Measurements from ENCODE around the gene MGLL.

The MGLL gene

DNA sequence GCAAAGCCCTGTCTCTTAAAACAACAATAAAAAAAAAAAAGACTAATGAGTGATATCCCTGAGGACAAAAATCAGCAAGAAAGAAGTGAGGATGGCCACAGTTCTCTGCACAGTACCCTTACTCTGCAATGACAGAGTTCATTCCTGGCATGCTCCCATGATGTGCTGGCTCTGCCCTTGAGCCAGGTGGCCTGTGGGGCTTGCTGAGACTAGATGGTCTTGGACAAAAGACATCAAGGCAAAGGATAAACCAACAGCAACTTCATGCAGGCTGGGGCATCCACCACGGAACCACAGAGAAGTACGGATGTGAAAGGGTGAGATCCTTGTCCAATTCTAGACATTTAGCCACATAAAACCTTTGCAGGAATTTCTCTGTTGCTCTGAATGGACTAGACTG is 12.7 kb downstream of the MGLL start:
- no peak for FAIRE-seq

DNA sequence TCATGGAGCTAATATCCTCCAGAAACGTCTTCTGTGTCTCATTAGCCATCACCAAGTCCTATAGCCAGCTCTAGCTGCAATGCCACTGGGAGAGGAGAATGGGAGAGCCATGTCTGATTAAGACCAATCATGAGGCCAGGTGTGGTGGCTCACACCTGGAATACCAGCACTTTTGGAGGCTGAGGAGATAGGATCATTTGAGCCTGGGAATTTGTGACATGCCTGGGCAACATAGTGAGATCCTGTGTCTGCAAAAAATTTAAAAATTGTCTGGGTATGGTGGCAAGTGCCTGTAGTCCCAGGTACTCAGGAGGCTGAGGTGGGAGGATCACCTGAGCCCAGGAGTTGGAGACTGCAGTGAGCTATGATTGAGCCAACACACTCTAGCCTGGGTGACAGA is 13.1 kb downstream of the MGLL start:
- FAIRE-seq, result no peak

DNA sequence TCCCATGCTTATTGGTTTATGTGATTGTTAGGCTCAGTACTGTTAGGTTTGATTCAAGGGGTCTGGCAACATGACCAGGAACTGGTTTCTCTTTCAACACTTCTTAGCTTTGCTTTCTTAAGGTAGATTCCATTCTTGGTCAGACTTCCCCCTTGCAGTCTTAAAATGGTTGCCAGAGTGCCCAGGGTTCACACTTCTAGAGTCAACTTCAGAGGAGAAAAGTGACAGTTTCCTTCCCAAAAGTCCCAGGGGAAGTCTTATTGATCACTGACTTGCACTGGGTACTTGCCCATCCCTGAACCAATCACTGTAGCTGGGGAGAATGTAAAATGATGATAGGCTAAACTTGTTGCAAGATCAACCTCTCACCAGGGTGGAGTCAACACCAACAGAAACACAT is 14.1 kb downstream of the MGLL start:
- FAIRE-seq, result no peak

GRCh38 chr3:127805026-127805753 is 17.1 kb downstream of the MGLL start:
- FAIRE-seq, result no peak

- no peak for FAIRE-seq
Observed at GRCh38 chr3:127804141-127804540, 18.2 kb downstream of the MGLL start.

- no peak for FAIRE-seq
Observed at GRCh38 chr3:127803619-127804018, 18.7 kb downstream of the MGLL start.

DNA sequence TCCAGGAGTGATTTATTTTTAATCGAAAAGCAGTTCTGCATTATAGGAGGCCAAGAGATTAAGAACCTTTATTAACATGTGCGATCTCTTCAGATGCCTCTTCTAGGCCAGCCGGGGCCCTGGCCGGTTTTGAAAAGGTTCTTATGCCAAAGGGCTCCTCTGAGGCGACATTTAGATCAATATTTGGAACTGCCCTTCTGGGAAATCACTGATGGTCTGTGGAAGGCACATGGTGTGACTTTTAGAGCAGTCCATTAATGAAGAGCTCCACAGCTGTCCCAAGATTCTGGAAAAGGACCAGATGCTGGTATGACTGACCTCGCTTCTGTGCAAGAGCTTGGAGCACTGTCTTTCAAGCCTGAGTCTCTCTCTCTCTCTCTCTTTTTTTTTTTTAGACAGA is 19.7 kb downstream of the MGLL start:
- FAIRE-seq, result no peak

DNA sequence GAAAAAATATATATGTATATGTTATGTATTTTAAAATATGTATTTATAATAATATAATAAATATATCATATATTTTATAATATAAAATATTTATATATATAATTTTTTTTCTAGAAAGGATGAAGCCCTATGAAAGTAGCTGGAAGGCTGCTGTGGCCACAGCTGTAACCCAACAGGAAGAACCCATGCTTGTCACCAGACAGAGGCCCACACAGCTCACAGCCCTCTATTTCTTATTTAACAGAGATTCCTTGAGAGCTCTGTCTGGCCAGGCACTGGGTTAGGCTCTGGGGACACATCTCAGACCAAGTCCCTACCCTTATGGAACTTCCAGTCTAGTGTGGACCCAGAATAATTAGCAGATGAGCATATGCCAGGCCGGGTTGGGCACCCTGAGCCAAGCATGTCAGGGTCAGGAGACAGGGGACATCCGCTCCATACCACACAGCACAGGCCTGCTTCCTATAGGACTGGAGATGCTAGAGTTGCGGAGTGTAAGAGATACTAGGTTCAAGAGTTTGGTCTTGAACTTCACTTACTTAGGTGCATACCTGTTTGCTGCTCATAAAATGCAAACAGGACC is 20.5 kb downstream of the MGLL start:
- FAIRE-seq, result no peak

DNA sequence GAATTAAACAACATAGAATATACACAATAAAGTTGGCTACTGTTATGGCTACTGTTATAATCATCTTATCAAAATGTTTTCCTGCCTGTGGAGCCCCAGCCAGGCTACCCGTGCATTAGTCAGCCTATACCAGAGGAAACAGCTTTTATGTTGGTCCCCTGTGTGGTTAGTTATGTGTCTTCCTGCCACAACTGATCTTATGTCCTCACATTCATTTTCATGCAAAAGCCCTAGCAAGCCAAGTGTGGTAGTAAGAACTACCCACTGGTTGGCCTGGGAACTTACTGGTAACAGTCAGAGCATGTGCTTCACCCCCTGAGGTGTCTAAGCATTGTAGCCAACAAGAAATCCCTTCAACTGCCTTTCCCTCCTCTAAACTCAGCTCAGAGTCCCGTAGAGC is 21.8 kb downstream of the MGLL start:
- FAIRE-seq, result no peak

GRCh38 chr3:127799476-127800222 is 22.7 kb downstream of the MGLL start:
- FAIRE-seq, result no peak

DNA sequence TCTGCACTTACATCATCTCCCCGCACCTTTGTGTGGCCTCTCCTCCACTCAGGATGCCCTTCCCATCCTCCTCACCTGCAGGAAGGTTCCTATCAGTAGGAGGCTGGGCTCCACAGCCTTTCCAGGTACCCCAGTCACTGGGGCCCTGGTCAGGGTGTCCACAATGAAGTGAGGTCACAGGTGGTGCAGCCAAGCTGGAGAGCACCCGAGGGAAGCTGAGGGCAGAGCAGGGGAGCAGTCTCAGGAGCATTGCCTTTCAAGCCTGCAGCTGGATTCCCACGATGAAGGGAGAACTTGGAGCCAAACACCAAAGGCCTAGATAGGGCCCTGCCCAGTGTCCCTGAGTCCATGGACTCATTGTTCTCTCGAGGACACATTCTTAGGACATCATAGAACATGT is 23.6 kb downstream of the MGLL start:
- no peak for FAIRE-seq

DNA sequence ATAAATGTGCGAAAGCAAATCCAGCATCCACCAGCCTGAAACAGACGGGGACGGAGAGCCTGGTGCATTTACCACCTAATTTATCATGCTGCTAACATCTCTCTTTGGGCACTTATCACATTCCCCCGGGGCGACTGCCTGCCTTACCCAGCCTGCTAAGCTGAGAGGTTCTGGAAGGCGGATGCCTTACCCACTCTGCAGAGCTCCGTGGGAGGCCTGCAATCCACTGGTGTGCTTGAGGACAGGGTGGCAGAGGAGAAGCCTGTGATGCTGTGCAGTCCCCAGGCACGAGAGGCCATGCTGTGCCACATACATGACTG is 25.5 kb downstream of the MGLL start:
- no peak for FAIRE-seq

DNA sequence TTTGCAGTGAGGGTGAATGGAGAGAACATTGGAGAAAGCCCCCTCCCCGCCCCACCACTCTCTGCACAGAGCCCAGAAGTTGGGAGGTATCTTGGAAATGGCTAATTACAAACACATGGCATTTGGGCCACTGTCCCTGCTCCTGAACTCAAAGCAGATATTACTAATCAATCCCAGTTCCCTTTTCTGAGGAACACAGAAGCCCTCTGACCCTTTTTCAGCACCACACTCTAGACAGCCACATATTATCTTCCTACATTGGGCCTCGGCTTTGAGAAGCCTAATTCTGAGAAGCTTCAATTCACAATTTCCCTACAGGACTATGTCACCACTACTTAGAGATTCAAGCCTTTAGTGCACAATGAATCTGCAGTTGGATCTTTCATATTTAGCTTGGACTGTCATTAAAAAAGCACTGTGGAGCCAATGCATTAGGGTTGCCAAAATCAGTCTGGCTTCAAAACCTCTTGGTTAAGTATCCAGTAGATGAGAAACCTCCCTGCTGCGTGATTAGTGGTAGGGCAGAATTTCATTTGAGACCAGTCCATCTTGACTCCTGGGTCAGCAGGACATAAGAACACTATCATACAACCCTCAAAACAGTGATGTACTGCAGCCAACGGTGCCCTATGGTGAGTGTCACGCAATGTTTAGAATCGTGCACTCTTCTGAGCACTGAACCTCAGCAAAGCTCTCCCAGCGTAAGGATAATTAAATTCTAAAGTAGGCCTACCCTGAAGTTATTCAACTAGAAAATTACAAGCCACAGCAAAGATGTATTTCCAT is 26.1 kb downstream of the MGLL start:
- FAIRE-seq, result no peak

GRCh38 chr3:127794972-127795371 is 27.3 kb downstream of the MGLL start:
- FAIRE-seq, result no peak

GRCh38 chr3:127794402-127794801 is 27.9 kb downstream of the MGLL start:
- no peak for FAIRE-seq

- FAIRE-seq, result no peak
Observed at GRCh38 chr3:127792541-127793292, 29.6 kb downstream of the MGLL start.

- FAIRE-seq, result no peak
Observed at GRCh38 chr3:127791221-127791913, 30.9 kb downstream of the MGLL start.

GRCh38 chr3:127790882-127791183 is 31.5 kb downstream of the MGLL start:
- no peak for FAIRE-seq

- FAIRE-seq, result no peak
Observed at GRCh38 chr3:127789990-127790881, 32.1 kb downstream of the MGLL start.

- FAIRE-seq, result no peak
Observed at GRCh38 chr3:127789051-127789450, 33.3 kb downstream of the MGLL start.

GRCh38 chr3:127788451-127788909 is 33.8 kb downstream of the MGLL start:
- no peak for FAIRE-seq
